Psoas muscle (tissue), 8 donors: Measurements from ENCODE around the gene MYO5B. TPM values are rescaled to one million over a fixed set of nuclear protein-coding genes. Genes with fewer than 3 reads are reported as not detected.

Source experiments
- ATAC-seq, 4 donors: fragments of 200-7000 bp; cut with Tn5 transposase; one replicate each; pipeline ENCODE4 v1.9.1; 2020; ENCODE audit warnings: moderate library complexity in 3 of 4, mild to moderate bottlenecking in 2 of 4
- DNase-seq, 2 donors: peaks; one replicate each; pipeline ENCODE4 v3.0.0-alpha.2; 2020
- H3K27ac ChIP-seq: fragments of 200-600 bp; one replicate; pipeline ENCODE4 v1.8.0; 2022
- H3K27me3 ChIP-seq, 3 donors: fragments of 200-600 bp in 1 of 3; one replicate each; pipeline versions ENCODE4 v1.6.1 to v1.8.0; 2013 to 2022; ENCODE audit warnings: low read length in 2 of 3, mild to moderate bottlenecking in 2 of 3, moderate library complexity in 1 of 3; ENCODE audit not compliant: insufficient read depth in 3 of 3
- H3K36me3 ChIP-seq, 2 donors: fragments of 200-600 bp in 1 of 2; one replicate each; pipeline versions ENCODE4 v1.6.1 to v1.8.0; 2013 to 2022; ENCODE audit warnings: low read depth in 1 of 2, mild to moderate bottlenecking in 1 of 2, moderate library complexity in 1 of 2; ENCODE audit not compliant: insufficient read depth in 1 of 2
- H3K4me1 ChIP-seq: fragments of 200-600 bp; one replicate; pipeline ENCODE4 v1.8.0; 2022
- H3K4me3 ChIP-seq: fragments of 200-600 bp; one replicate; pipeline ENCODE4 v1.8.0; 2022; ENCODE audit warnings: mild to moderate bottlenecking
- H3K9me3 ChIP-seq: fragments of 200-600 bp; one replicate; pipeline ENCODE4 v1.8.0; 2022
- CTCF ChIP-seq: fragments of 200-600 bp; IDR thresholded peaks from one replicate; pipeline ENCODE4 v1.8.0; 2022; ENCODE audit warnings: antibody characterized with exemption
- WGBS, 3 donors: extraction: QIAGEN DNeasy Blood & Tissue Kit; methylation state at CpG; one replicate each; pipeline versions ENCODE4 v1.1.6 to v1.1.7; 2013; 5-methylcytosine and 5-hydroxymethylcytosine counted together
- intact Hi-C, 2 donors: fragments of 100-400 bp; cut with DNase I; formaldehyde crosslinking; loops; one replicate each; pipeline versions ENCODE4 v1.11.0 to v1.14.2; 2022
- polyA plus RNA-seq, 3 donors: library from polyadenylated mRNA; stranded (reverse); fragments of 200-250 nt; gene quantifications; one replicate each; pipeline ENCODE4 v1.2.3, GENCODE V29; 2013
- total RNA-seq, 4 donors: library from RNA; stranded (reverse); fragmentation: NEBNext Ultra II Directional in 2 of 4; extraction: Animal tissue kit (Norgen Biotek cat#: 25700) in 2 of 4; gene quantifications; one replicate each; pipeline versions ENCODE4 v1.2.1 to v1.2.4, GENCODE V29; 2021 to 2023
- donor health status: healthy with polysubstance abuse.
- donor health status: DM: no; HTN: no; CAD: no; lungs with moderate emphysema.
- donor health status: Bipolar disorder and iron deficiency.
- donor health status: healthy.
- donor health status: DM: yes; HTN: yes; CAD: no.
- donor health status: DM: no; HTN: no; CAD: no.
- donor health status: DM: no; HTN: no; CAD: no.
- donor health status: DM: yes; HTN: yes; CAD: no.

The MYO5B gene
- total and polyA plus RNA-seq, 7 donors, result 0.10 to 1.2 (median 0.44) TPM

- Histone ChIP-seq H3K4me1 (peaks cover 4% of the 10 kb centered on the region), H3K27ac (no peak overlapping the region)
- TF ChIP-seq CTCF, result no peak
Measured at GRCh38 chr18:49846361-49846662, 348.6 kb downstream of the MYO5B start.

GRCh38 chr18:49845629-49846360 is 349.2 kb downstream of the MYO5B start:
- no peak for DNase-seq
- Histone ChIP-seq H3K4me3 (no peak overlapping the region), H3K4me1 (peaks cover 4% of the 10 kb centered on the region), H3K27me3 (peaks cover 0 to 31% (median 0%) of the 10 kb centered on the region in 3 donors), H3K27ac (no peak overlapping the region), H3K36me3 (no peaks in the 10 kb centered on the region), H3K9me3 (no peaks in the 10 kb centered on the region)
- TF ChIP-seq CTCF, result no peak
- 26 to 40% (median 32%) methylated on average over 6 of the region's 6 CpGs for WGBS, 3 donors
- no peak for ATAC-seq
- intact Hi-C loops, result no loop called here

More at GRCh38 chr18:49846361-49846662, 348.6 kb downstream of the MYO5B start:
- Histone ChIP-seq H3K4me3 (no peak overlapping the region), H3K9me3 (no peaks in the 10 kb centered on the region), H3K27me3 (peaks cover 0 to 32% (median 0%) of the 10 kb centered on the region in 3 donors), H3K36me3 (no peaks in the 10 kb centered on the region)
- WGBS, 3 donors, result 16 to 23% (median 17%) methylated on average over 5 of the region's 5 CpGs
- no peak for ATAC-seq
- no peak for DNase-seq
- intact Hi-C loops, result no loop called here

DNA sequence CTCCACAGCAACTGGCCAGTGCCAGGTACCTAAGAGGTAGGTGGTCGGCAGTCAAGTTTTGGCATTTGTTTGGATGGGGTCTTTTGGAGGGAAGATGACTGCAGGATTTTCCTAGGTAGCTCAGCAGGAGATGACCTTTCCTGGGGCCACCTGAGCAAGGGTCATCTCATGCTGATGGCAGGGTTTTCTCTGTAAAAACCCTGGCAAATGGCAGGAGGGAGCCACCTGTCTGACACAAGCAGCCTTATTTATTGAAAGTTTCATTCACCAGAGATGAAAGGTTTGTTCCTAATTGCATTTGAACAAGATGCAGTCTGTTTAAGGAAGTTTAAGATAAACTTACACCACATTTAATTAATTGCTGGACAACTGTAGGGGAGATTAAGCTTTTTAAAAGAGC is 350.0 kb downstream of the MYO5B start:
- no peak overlapping the region for H3K4me3 ChIP-seq
- peaks cover 4% of the 10 kb centered on the region for H3K4me1 ChIP-seq
- DNase-seq, result no peak
- no peaks in the 10 kb centered on the region for H3K9me3 ChIP-seq
- ATAC-seq, result no peak
- TF ChIP-seq CTCF, result no peak
- H3K36me3 ChIP-seq, result no peaks in the 10 kb centered on the region
- H3K27ac ChIP-seq, result no peak overlapping the region
- 85 to 100% (median 85%) methylated on average over 1 of the region's 1 CpG for WGBS, 3 donors
- intact Hi-C loops, result no loop called here
- H3K27me3 ChIP-seq, result peaks cover 0 to 22% (median 0%) of the 10 kb centered on the region in 3 donors

GRCh38 chr18:49843778-49844625 is 350.9 kb downstream of the MYO5B start:
- DNase-seq, result no peak
- Histone ChIP-seq H3K4me1 (peaks cover 4% of the 10 kb centered on the region), H3K27ac (no peak overlapping the region), H3K36me3 (no peaks in the 10 kb centered on the region), H3K4me3 (no peak overlapping the region), H3K27me3 (peaks cover 0 to 15% (median 0%) of the 10 kb centered on the region in 3 donors), H3K9me3 (no peaks in the 10 kb centered on the region)
- TF ChIP-seq CTCF, result no peak
- intact Hi-C loops, result no loop called here
- 39 to 44% (median 41%) methylated on average over 6 of the region's 6 CpGs for WGBS, 3 donors
- peak; percentile 67 to 81 (median 72) for ATAC-seq
